Ovary (tissue), 9 donors: ENCODE measurements around the gene NEAT1. TPM values are rescaled to one million over a fixed set of nuclear protein-coding genes. Genes with fewer than 3 reads are reported as not detected.
A peak's percentile ranks its signal among the peaks of the same experiment; 100 is the strongest.

Experiments
- DNase-seq, 5 donors: peaks; one replicate each; pipeline ENCODE4 v3.0.0-alpha.2; 2019 to 2020
- H3K27ac ChIP-seq, 2 donors: fragments of 200-600 bp; one replicate each; pipeline versions ENCODE4 v1.5.1 to v1.8.0; 2019 to 2022
- H3K27me3 ChIP-seq: fragments of 200-600 bp; one replicate; pipeline ENCODE4 v1.8.0; 2022
- H3K36me3 ChIP-seq: fragments of 200-600 bp; sonication (generic); one replicate; pipeline ENCODE4 v1.5.1; 2019
- H3K4me1 ChIP-seq: one replicate; pipeline ENCODE4 v1.8.1; 2013; ENCODE audit warnings: mild to moderate bottlenecking, moderate library complexity; ENCODE audit not compliant: insufficient read depth
- H3K4me3 ChIP-seq: fragments of 200-600 bp; sonication (generic); one replicate; pipeline ENCODE4 v1.5.1; 2017
- H3K9me3 ChIP-seq, 2 donors: fragments of 200-600 bp in 1 of 2; sonication (generic) in 1 of 2; one replicate each; pipeline versions ENCODE4 v1.5.1 to v1.8.1; 2013 to 2019; ENCODE audit warnings: mild to moderate bottlenecking in 1 of 2, moderate library complexity in 1 of 2
- CTCF ChIP-seq, 3 donors: fragments of 450-650 bp in 2 of 3; fragments of 200-600 bp in 1 of 3; IDR thresholded peaks; one replicate each; pipeline versions ENCODE4 v1.5.1 to v1.8.0; 2016 to 2022; ENCODE audit warnings: antibody characterized with exemption in 3 of 3, mild to moderate bottlenecking in 1 of 3
- EP300 ChIP-seq: sonication (generic); formaldehyde crosslinking; IDR thresholded peaks from one replicate; pipeline ENCODE4 v1.6.1; 2017; ENCODE audit warnings: antibody characterized with exemption
- POLR2A ChIP-seq: fragments of 450-650 bp; IDR thresholded peaks from one replicate; pipeline ENCODE4 v1.6.1; 2017; ENCODE audit warnings: antibody characterized with exemption, mild to moderate bottlenecking, moderate library complexity
- WGBS, 3 donors: extraction: QIAGEN DNeasy Blood & Tissue Kit in 1 of 3; methylation state at CpG; one replicate each; pipeline versions ENCODE4 v1.1.5 to v1.1.7; 2013 to 2017; 5-methylcytosine and 5-hydroxymethylcytosine counted together
- intact Hi-C, 4 donors: fragments of 100-400 bp; cut with DNase I; formaldehyde crosslinking; loops; one replicate each; pipeline versions ENCODE4 v1.11.0 to v1.15.1; 2022 to 2023
- polyA plus RNA-seq, 2 donors: library from polyadenylated mRNA; stranded (reverse); fragments of 200-250 nt in 1 of 2; fragments of 350-450 nt in 1 of 2; fragmentation: Illumina TruSeq in 1 of 2; extraction: RNeasy Lipid Tissue Mini Kit (QIAGEN cat#74804) in 1 of 2; gene quantifications; one replicate each; pipeline ENCODE4 v1.2.3, GENCODE V29; 2013 to 2014
- total RNA-seq, 7 donors: library from RNA; depleted of rRNA in 2 of 7; stranded (reverse); fragments of >200 nt in 2 of 7; fragmentation: NEBNext Ultra II Directional in 3 of 7; extraction: Animal tissue kit (Norgen Biotek cat#: 25700) in 3 of 7; gene quantifications; one replicate each; pipeline versions ENCODE4 v1.1.0 to v1.2.4, GENCODE V29; 2016 to 2023
- donor health status: DM: no; HTN: no; CAD: no; lungs with moderate emphysema.
- donor health status: DM: no; HTN: no; CAD: no.
- donor health status: Bipolar disorder and iron deficiency.
- donor health status: DM: yes; HTN: yes; CAD: no.
- donor health status: DM: no; HTN: no; CAD: no.
- donor health status: DM: yes; HTN: yes; CAD: no.

Gene NEAT1
- total and polyA plus RNA-seq, 9 donors: 175 to 850 (median 351) TPM

- no peak for DNase-seq
- no peaks in the 10 kb centered on the region for H3K9me3 ChIP-seq
- WGBS, 3 donors: 89 to 93% (median 91%) methylated on average over 14 of the region's 14 CpGs
- no peak for TF ChIP-seq CTCF (IDR thresholded peaks at IDR 0.05)
- TF ChIP-seq EP300: no peak
- TF ChIP-seq POLR2A: no peak
- intact Hi-C loops: no loop called here
- H3K4me1 ChIP-seq: peaks cover 12% of the 10 kb centered on the region
- no peak overlapping the region for H3K4me3 ChIP-seq
- H3K27me3 ChIP-seq: no peaks in the 10 kb centered on the region
- no peaks in the 10 kb centered on the region for H3K36me3 ChIP-seq
- no peak overlapping the region for H3K27ac ChIP-seq
These were observed 43.5 kb upstream of the NEAT1 start for GRCh38 chr11:65378928-65379638.

GRCh38 chr11:65379698-65380459 lies 42.7 kb upstream of the NEAT1 start:
- 91 to 93% (median 93%) methylated on average over 13 of the region's 13 CpGs for WGBS, 3 donors
- Histone ChIP-seq H3K9me3 (no peaks in the 10 kb centered on the region), H3K4me1 (peaks cover 13% of the 10 kb centered on the region), H3K4me3 (no peak overlapping the region), H3K36me3 (no peaks in the 10 kb centered on the region), H3K27me3 (no peaks in the 10 kb centered on the region), H3K27ac (no peak overlapping the region)
- DNase-seq: no peak
- TF ChIP-seq CTCF (IDR thresholded peaks at IDR 0.05) (no peak), EP300 (no peak), POLR2A (no peak)
- intact Hi-C loops: loop anchor here in 3 of 4 donors (5.0 kb wide), 3 partner anchors 37 to 132 kb away; no protein-coding TSS in a partner anchor

- 86 to 91% (median 87%) methylated on average over 16 of the region's 16 CpGs for WGBS, 3 donors
- H3K27ac ChIP-seq: peak overlapping the region in 1 of 2 donors; percentile 4
- H3K36me3 ChIP-seq: no peaks in the 10 kb centered on the region
- TF ChIP-seq POLR2A (no peak), EP300 (no peak), CTCF (IDR thresholded peaks at IDR 0.05) (no peak)
- DNase-seq: no peak
- H3K4me3 ChIP-seq: no peak overlapping the region
- no peaks in the 10 kb centered on the region for H3K27me3 ChIP-seq
- peaks cover 13% of the 10 kb centered on the region for H3K4me1 ChIP-seq
- no peaks in the 10 kb centered on the region for H3K9me3 ChIP-seq
- intact Hi-C loops: loop anchor here in 3 of 4 donors (5.0 kb wide), 3 partner anchors 37 to 132 kb away; no protein-coding TSS in a partner anchor
These were observed 42.0 kb upstream of the NEAT1 start for GRCh38 chr11:65380460-65381119.

GRCh38 chr11:65381716-65382032 lies 40.9 kb upstream of the NEAT1 start:
- Histone ChIP-seq H3K9me3 (no peaks in the 10 kb centered on the region), H3K4me3 (peak overlapping the region; percentile 42), H3K36me3 (no peaks in the 10 kb centered on the region), H3K4me1 (peaks cover 16% of the 10 kb centered on the region), H3K27ac (peak overlapping the region; percentile 93 to 96), H3K27me3 (no peaks in the 10 kb centered on the region)
- no peak for DNase-seq
- 25 to 32% (median 26%) methylated on average over 6 of the region's 6 CpGs for WGBS, 3 donors
- TF ChIP-seq CTCF (IDR thresholded peaks at IDR 0.05) (no peak), POLR2A (no peak), EP300 (no peak)
- intact Hi-C loops: loop anchor here in 3 of 4 donors (5.0 kb wide), 3 partner anchors 36 to 131 kb away; no protein-coding TSS in a partner anchor
